ENCODE data around the gene ARVCF. TPM values are rescaled to one million over a fixed set of nuclear protein-coding genes. Genes with fewer than 3 reads are reported as not detected.

ARVCF gene
- total and polyA plus RNA-seq, 2 donors (not counting 1 experiment from before 2014, with no cell fraction given): 2.2 to 6.7 TPM

GRCh38 chr22:20017622-20017958 lies 967 bp upstream of the ARVCF start:
- DNase-seq: no peak
- H4K20me1 ChIP-seq (ENCODE audit: control insufficient read depth, insufficient read depth, low read length, poor library complexity, severe bottlenecking): peaks cover 14% of the 10 kb centered on the region
- peak overlapping the region; percentile 90 for H3K4me2 ChIP-seq (replicated peaks; ENCODE audit: low read depth, low read length, poor library complexity, severe bottlenecking)
- intact Hi-C loops (cut with micrococcal nuclease): loop anchor here (2.0 kb wide), 3 partner anchors 15 to 163 kb away; partner anchors contain the start of genes GNB1L and RTL10
- H3K27ac ChIP-seq (ENCODE audit: low read length in 2 of 2): no peak overlapping the region
- peak overlapping the region; percentile 91 for H3K4me3 Mint-ChIP-seq
- CTCF ChIA-PET: interaction anchor here (0.9 to 1.3 kb wide), 2 partner anchors 20 to 76 kb away, joined by 3 read pairs; partner anchors contain the start of genes COMT and TXNRD2
- H3K4me1 Mint-ChIP-seq: peaks cover 31% of the 10 kb centered on the region
- no peak overlapping the region for H3K9ac ChIP-seq (ENCODE audit: low read length)
- no peaks in the 10 kb centered on the region for H3K36me3 ChIP-seq (replicated peaks in 1 of 2; ENCODE audit: control extremely low read depth in 1 of 2, control insufficient read depth in 1 of 2, extremely low read depth in 1 of 2, insufficient read depth in 2 of 2, low read length in 1 of 2)
- POLR2A ChIA-PET: no interaction called here
- peak overlapping the region; percentile 95 for H2AFZ ChIP-seq (ENCODE audit: insufficient read depth, low read depth, low read length, poor library complexity, severe bottlenecking)
- no peaks in the 10 kb centered on the region for H3K9me3 ChIP-seq (ENCODE audit: control extremely low read depth in 1 of 3, control insufficient read depth in 2 of 3, insufficient read depth in 1 of 3, low read length in 2 of 3)
- H3K79me2 ChIP-seq (ENCODE audit: control insufficient read depth, insufficient read depth, low read length): peaks cover 30% of the 10 kb centered on the region
- H3K4me3 ChIP-seq (ENCODE audit: control extremely low read depth in 1 of 5, extremely low read depth in 1 of 5, insufficient read depth in 1 of 5, low read depth in 2 of 5, low read length in 4 of 5): peak overlapping the region in 3 of 5 experiments; percentile 76 to 78 (median 76)
- TF ChIP-seq EZH2 (IDR thresholded peaks at IDR 0.05; ENCODE audit: borderline replicate concordance, insufficient read depth, low read depth, low read length, poor library complexity, severe bottlenecking) (no peak), CTCF (IDR thresholded peaks at IDR 0.05) (no peak)
- no peaks in the 10 kb centered on the region for H3K9me3 Mint-ChIP-seq (ENCODE audit: insufficient read depth)
- peak overlapping the region; percentile 61 for H3K27ac Mint-ChIP-seq
- H3K27me3 Mint-ChIP-seq: no peaks in the 10 kb centered on the region
- peaks cover 0 to 25% (median 4%) of the 10 kb centered on the region in 4 experiments for H3K27me3 ChIP-seq (replicated peaks in 1 of 4; ENCODE audit: control extremely low read depth in 1 of 4, control insufficient read depth in 3 of 4, insufficient read depth in 4 of 4, low read length in 3 of 4)
- ATAC-seq (ENCODE audit: low read depth): no peak
- WGBS (ENCODE audit: insufficient coverage): 74% methylated on average over 9 of the region's 9 CpGs
- peaks cover 24 to 29% of the 10 kb centered on the region in 2 donors for H3K4me1 ChIP-seq (ENCODE audit: control insufficient read depth in 2 of 2, insufficient read depth in 2 of 2, low read length in 2 of 2)

DNA sequence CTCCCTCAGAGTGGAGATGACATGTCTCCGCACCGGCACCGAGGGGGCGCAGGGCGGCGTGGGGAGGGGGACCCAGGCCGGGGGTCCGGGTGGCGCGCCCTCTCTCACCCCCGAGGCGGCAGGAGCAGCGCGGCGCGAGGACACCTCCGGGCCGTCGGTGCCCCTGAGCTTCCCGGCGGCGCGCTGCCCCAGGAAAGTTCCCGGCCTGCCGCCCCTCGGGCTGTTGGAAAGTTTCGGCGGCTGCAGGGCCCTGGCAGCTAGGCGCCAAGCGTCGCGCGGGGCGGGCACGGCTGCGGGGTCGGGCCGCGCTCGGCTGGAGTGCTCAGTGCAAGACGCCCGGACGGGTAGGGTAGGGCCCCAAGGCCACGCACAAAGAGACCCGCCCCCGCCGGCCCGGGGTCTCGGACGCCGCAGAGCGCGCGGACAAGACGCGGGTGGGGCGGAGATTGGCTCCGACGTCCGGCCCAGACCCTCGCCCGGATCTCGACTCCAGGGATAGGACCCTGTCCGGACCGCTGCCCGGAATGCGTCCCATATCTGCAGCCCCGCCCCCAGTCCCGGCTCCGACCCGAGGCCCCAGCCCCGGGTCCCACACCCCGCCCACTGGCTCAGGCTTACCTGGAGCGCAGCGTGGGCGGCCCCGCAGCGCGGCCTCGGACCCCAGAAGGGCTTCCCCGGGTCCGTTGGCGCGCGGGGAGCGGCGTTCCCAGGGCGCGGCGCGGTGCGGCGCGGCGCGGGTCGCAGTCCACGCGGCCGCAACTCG lies 471 bp downstream of the ARVCF start:
- peak overlapping the region; percentile 95 for H2AFZ ChIP-seq (ENCODE audit: insufficient read depth, low read depth, low read length, poor library complexity, severe bottlenecking)
- no peaks in the 10 kb centered on the region for H4K20me1 ChIP-seq (ENCODE audit: control insufficient read depth, insufficient read depth, low read length, poor library complexity, severe bottlenecking)
- no peak overlapping the region for H3K27ac ChIP-seq (ENCODE audit: low read length in 2 of 2)
- ATAC-seq (ENCODE audit: low read depth): peak; percentile 0
- peak; percentile 62 for DNase-seq
- H3K36me3 ChIP-seq (replicated peaks in 1 of 2; ENCODE audit: control extremely low read depth in 1 of 2, control insufficient read depth in 1 of 2, extremely low read depth in 1 of 2, insufficient read depth in 2 of 2, low read length in 1 of 2): no peaks in the 10 kb centered on the region
- peaks cover 12 to 16% of the 10 kb centered on the region in 2 donors for H3K4me1 ChIP-seq (ENCODE audit: control insufficient read depth in 2 of 2, insufficient read depth in 2 of 2, low read length in 2 of 2)
- H3K9me3 ChIP-seq (ENCODE audit: control extremely low read depth in 1 of 3, control insufficient read depth in 2 of 3, insufficient read depth in 1 of 3, low read length in 2 of 3): no peaks in the 10 kb centered on the region
- ChIA-PET POLR2A (no interaction called here), CTCF (interaction anchor here (0.9 to 4.8 kb wide), 2 partner anchors 17 to 44 kb away, joined by 3 to 65 read pairs; no protein-coding TSS in a partner anchor)
- H3K27me3 Mint-ChIP-seq: no peaks in the 10 kb centered on the region
- H3K9me3 Mint-ChIP-seq (ENCODE audit: insufficient read depth): no peaks in the 10 kb centered on the region
- intact Hi-C loops (cut with micrococcal nuclease): loop anchor here (2.0 kb wide), 3 partner anchors 17 to 161 kb away; partner anchors contain the start of genes GNB1L and RTL10
- H3K27ac Mint-ChIP-seq: no peak overlapping the region
- peak overlapping the region in 4 of 5 experiments; percentile 76 to 79 (median 77) for H3K4me3 ChIP-seq (ENCODE audit: control extremely low read depth in 1 of 5, extremely low read depth in 1 of 5, insufficient read depth in 1 of 5, low read depth in 2 of 5, low read length in 4 of 5)
- TF ChIP-seq EZH2 (IDR thresholded peaks at IDR 0.05; ENCODE audit: borderline replicate concordance, insufficient read depth, low read depth, low read length, poor library complexity, severe bottlenecking) (no peak), CTCF (IDR thresholded peaks at IDR 0.05) (no peak)
- peaks cover 18% of the 10 kb centered on the region for H3K4me1 Mint-ChIP-seq
- WGBS (ENCODE audit: insufficient coverage): 2% methylated on average over 101 of the region's 101 CpGs
- H3K79me2 ChIP-seq (ENCODE audit: control insufficient read depth, insufficient read depth, low read length): peaks cover 16% of the 10 kb centered on the region
- peaks cover 0 to 25% (median 4%) of the 10 kb centered on the region in 4 experiments for H3K27me3 ChIP-seq (replicated peaks in 1 of 4; ENCODE audit: control extremely low read depth in 1 of 4, control insufficient read depth in 3 of 4, insufficient read depth in 4 of 4, low read length in 3 of 4)
- H3K4me2 ChIP-seq (replicated peaks; ENCODE audit: low read depth, low read length, poor library complexity, severe bottlenecking): peak overlapping the region; percentile 90
- peak overlapping the region; percentile 77 for H3K4me3 Mint-ChIP-seq
- H3K9ac ChIP-seq (ENCODE audit: low read length): peak overlapping the region; percentile 73

Measured in B cell (primary cell).